Glutamatergic neuron (in vitro differentiated cells): ENCODE measurements around the gene VEGFA. TPM values are rescaled to one million over a fixed set of nuclear protein-coding genes. Genes with fewer than 3 reads are reported as not detected.

Source experiments
- DNase-seq: peaks from one replicate; pipeline ENCODE4 v3.0.0; 2022
- H3K27ac Mint-ChIP-seq: one replicate; pipeline ENCODE4 v1.8.0; 2020; ENCODE audit warnings: mild to moderate bottlenecking, mixed read lengths, inconsistent platforms; ENCODE audit not compliant: unreplicated experiment
- H3K27me3 Mint-ChIP-seq: one replicate; pipeline ENCODE4 v1.8.0; 2020; ENCODE audit warnings: mild to moderate bottlenecking, moderate library complexity, mixed read lengths, inconsistent platforms; ENCODE audit not compliant: unreplicated experiment
- H3K36me3 Mint-ChIP-seq: one replicate; pipeline ENCODE4 v1.8.0; 2020; ENCODE audit warnings: mild to moderate bottlenecking, mixed read lengths, inconsistent platforms; ENCODE audit not compliant: unreplicated experiment
- H3K4me1 Mint-ChIP-seq: one replicate; pipeline ENCODE4 v1.8.0; 2020; ENCODE audit warnings: mild to moderate bottlenecking, low read depth, mixed read lengths, inconsistent platforms; ENCODE audit not compliant: unreplicated experiment
- H3K4me3 Mint-ChIP-seq: one replicate; pipeline ENCODE4 v1.8.0; 2020; ENCODE audit warnings: mild to moderate bottlenecking, mixed read lengths, inconsistent platforms; ENCODE audit not compliant: unreplicated experiment
- H3K9me3 Mint-ChIP-seq: one replicate; pipeline ENCODE4 v1.8.0; 2020; ENCODE audit warnings: mild to moderate bottlenecking, moderate library complexity, mixed read lengths, inconsistent platforms; ENCODE audit not compliant: unreplicated experiment
- CTCF ChIP-seq: fragments of 200-600 bp; sonication (generic); IDR thresholded peaks from one replicate; pipeline ENCODE4 v1.5.0; 2021; ENCODE audit not compliant: partially characterized antibody, unreplicated experiment
- total RNA-seq: library from RNA; stranded (reverse); fragmentation: NEBNext Ultra II Directional; extraction: Animal tissue kit (Norgen Biotek cat#: 25700); gene quantifications from one replicate; pipeline ENCODE4 v1.2.1, GENCODE V29; 2021; ENCODE audit not compliant: unreplicated experiment

The VEGFA gene
- total RNA-seq, 1 donor from 2014 or later, result 21.6 TPM

GRCh38 chr6:43768506-43768860 lies 1.5 kb upstream of the VEGFA start:
- Mint-ChIP-seq H3K9me3 (peaks cover 6% of the 10 kb centered on the region), H3K4me3 (no peak overlapping the region), H3K27ac (no peak overlapping the region), H3K36me3 (no peaks in the 10 kb centered on the region), H3K4me1 (peaks cover 6% of the 10 kb centered on the region), H3K27me3 (peaks cover 15% of the 10 kb centered on the region)
- DNase-seq, result no peak
- TF ChIP-seq CTCF, result no peak

GRCh38 chr6:43768983-43769525 lies 957 bp upstream of the VEGFA start:
- TF ChIP-seq CTCF, result no peak
- Mint-ChIP-seq H3K27ac (no peak overlapping the region), H3K4me3 (peak overlapping the region; percentile 90), H3K36me3 (no peaks in the 10 kb centered on the region), H3K4me1 (peaks cover 6% of the 10 kb centered on the region), H3K9me3 (peaks cover 6% of the 10 kb centered on the region), H3K27me3 (peaks cover 15% of the 10 kb centered on the region)
- DNase-seq, result no peak

GRCh38 chr6:43770372-43771209 lies 580 bp downstream of the VEGFA start:
- no peak for TF ChIP-seq CTCF
- DNase-seq, result peak; percentile 58
- Mint-ChIP-seq H3K9me3 (peaks cover 6% of the 10 kb centered on the region), H3K36me3 (no peaks in the 10 kb centered on the region), H3K27me3 (peaks cover 15% of the 10 kb centered on the region), H3K4me1 (peaks cover 7% of the 10 kb centered on the region), H3K4me3 (peak overlapping the region; percentile 96), H3K27ac (peak overlapping the region; percentile 52)

- peak; percentile 46 for DNase-seq
- no peaks in the 10 kb centered on the region for H3K36me3 Mint-ChIP-seq
- no peak for TF ChIP-seq CTCF
- peaks cover 6% of the 10 kb centered on the region for H3K9me3 Mint-ChIP-seq
- H3K27ac Mint-ChIP-seq, result no peak overlapping the region
- no peak overlapping the region for H3K4me3 Mint-ChIP-seq
- H3K27me3 Mint-ChIP-seq, result peaks cover 14% of the 10 kb centered on the region
- peaks cover 9% of the 10 kb centered on the region for H3K4me1 Mint-ChIP-seq
Observed at GRCh38 chr6:43771210-43771857, 1.3 kb downstream of the VEGFA start.
